Osteoblast (primary cell): ENCODE measurements around the gene AFG3L2. TPM values are rescaled to one million over a fixed set of nuclear protein-coding genes. Genes with fewer than 3 reads are reported as not detected.
A peak's percentile ranks its signal among the peaks of the same experiment; 100 is the strongest.
"Not testable (repeated sequence)": the region's sequence is repeated elsewhere in the genome, so short reads cannot be mapped to it uniquely, and the experiment has no call there.

ENCODE experiments used
- DNase-seq: peaks from one replicate; pipeline ENCODE4 v3.0.0; 2011; ENCODE audit warnings: low spot score, mixed read lengths; ENCODE audit not compliant: insufficient read length; ENCODE audit errors: missing footprints
- H2AFZ ChIP-seq: 2 replicates; pipeline ENCODE4 v1.6.0; 2011; ENCODE audit warnings: mild to moderate bottlenecking, low read length
- H3K27ac ChIP-seq: 2 replicates; pipeline ENCODE4 v1.5.1; 2011; ENCODE audit warnings: mild to moderate bottlenecking, low read depth, low read length, moderate library complexity
- H3K27me3 ChIP-seq: 2 replicates; pipeline ENCODE4 v1.6.0; 2012; ENCODE audit warnings: mild to moderate bottlenecking, control low read depth, inconsistent platforms, low read length, moderate library complexity; ENCODE audit not compliant: insufficient read depth
- H3K36me3 ChIP-seq: 2 replicates; pipeline ENCODE4 v1.5.1; 2011; ENCODE audit warnings: mild to moderate bottlenecking, low read length, control low read depth, moderate library complexity; ENCODE audit not compliant: insufficient read depth
- H3K4me1 ChIP-seq: 2 replicates; pipeline ENCODE4 v1.5.1; 2011; ENCODE audit warnings: mild to moderate bottlenecking, low read length, control low read depth, moderate library complexity; ENCODE audit not compliant: insufficient read depth
- H3K4me2 ChIP-seq: 2 replicates; pipeline ENCODE4 v1.6.0; 2011; ENCODE audit warnings: mild to moderate bottlenecking, low read length; ENCODE audit not compliant: insufficient read depth
- H3K4me3 ChIP-seq: fragments of 200-600 bp; sonication (generic); 3 replicates; pipeline ENCODE4 v1.5.1; 2012; ENCODE audit warnings: mild to moderate bottlenecking, low read length, inconsistent platforms; ENCODE audit not compliant: insufficient read depth
- H3K79me2 ChIP-seq: 2 replicates; pipeline ENCODE4 v1.6.0; 2012; ENCODE audit warnings: mild to moderate bottlenecking, low read length, control low read depth, inconsistent platforms; ENCODE audit not compliant: insufficient read depth
- H3K9me3 ChIP-seq: 2 replicates; pipeline ENCODE4 v1.5.1; 2011; ENCODE audit warnings: low read depth, low read length, control low read depth
- H4K20me1 ChIP-seq: 2 replicates; pipeline ENCODE4 v1.6.0; 2012; ENCODE audit warnings: mild to moderate bottlenecking, low read length, control low read depth; ENCODE audit not compliant: insufficient read depth
- CTCF ChIP-seq: IDR thresholded peaks from 2 replicates; pipeline ENCODE4 v1.5.1; 2011; ENCODE audit warnings: mild to moderate bottlenecking, low read depth, low read length, moderate library complexity; ENCODE audit errors: extremely low read depth
- total RNA-seq: library from RNA; depleted of rRNA; stranded (reverse); fragments of >200 nt; gene quantifications from 2 replicates; pipeline ENCODE4 v1.2.3, GENCODE V29; 2012

The AFG3L2 gene
- total RNA-seq, 1 donor, result 65.5 TPM

- H3K79me2 ChIP-seq, result peaks cover 35% of the 10 kb centered on the region
- peak overlapping the region; percentile 94 for H3K4me2 ChIP-seq
- peak overlapping the region; percentile 76 for H3K27ac ChIP-seq
- H3K27me3 ChIP-seq, H3K9me3 ChIP-seq, H3K4me1 ChIP-seq, H3K36me3 ChIP-seq, DNase-seq: not testable (repeated sequence)
- H2AFZ ChIP-seq, result peak overlapping the region; percentile 86
- peaks cover 25% of the 10 kb centered on the region for H4K20me1 ChIP-seq
- peak overlapping the region; percentile 82 for H3K4me3 ChIP-seq
Measured at GRCh38 chr18:12378198-12378558, 1.2 kb upstream of the AFG3L2 start.

- Histone ChIP-seq H3K36me3 (no peaks in the 10 kb centered on the region), H2AFZ (peak overlapping the region; percentile 86), H3K4me2 (peak overlapping the region; percentile 94), H3K9me3 (no peaks in the 10 kb centered on the region), H3K4me3 (peak overlapping the region; percentile 82), H4K20me1 (peaks cover 30% of the 10 kb centered on the region), H3K27ac (peak overlapping the region; percentile 76), H3K79me2 (peaks cover 40% of the 10 kb centered on the region), H3K4me1 (peaks cover 14% of the 10 kb centered on the region), H3K27me3 (no peaks in the 10 kb centered on the region)
- TF ChIP-seq CTCF, result peak; percentile 22
- no peak for DNase-seq
Measured at GRCh38 chr18:12377556-12378197, 650 bp upstream of the AFG3L2 start.

- H3K4me2 ChIP-seq, result peak overlapping the region; percentile 89
- H4K20me1 ChIP-seq, result peaks cover 40% of the 10 kb centered on the region
- peak overlapping the region; percentile 82 for H3K4me3 ChIP-seq
- no peaks in the 10 kb centered on the region for H3K9me3 ChIP-seq
- H3K79me2 ChIP-seq, result peaks cover 53% of the 10 kb centered on the region
- no peak for TF ChIP-seq CTCF
- H3K27ac ChIP-seq, result peak overlapping the region; percentile 90
- H3K27me3 ChIP-seq, result no peaks in the 10 kb centered on the region
- peak overlapping the region; percentile 80 for H2AFZ ChIP-seq
- H3K4me1 ChIP-seq, result peaks cover 17% of the 10 kb centered on the region
- peak; percentile 78 for DNase-seq
- H3K36me3 ChIP-seq, result no peaks in the 10 kb centered on the region
Measured at GRCh38 chr18:12376034-12376753, 833 bp downstream of the AFG3L2 start.

- no peaks in the 10 kb centered on the region for H3K9me3 ChIP-seq
- H3K79me2 ChIP-seq, result peaks cover 68% of the 10 kb centered on the region
- H3K36me3 ChIP-seq, result no peaks in the 10 kb centered on the region
- DNase-seq, result peak; percentile 27
- TF ChIP-seq CTCF, result no peak
- peaks cover 17% of the 10 kb centered on the region for H3K4me1 ChIP-seq
- H3K27me3 ChIP-seq, result no peaks in the 10 kb centered on the region
- no peak overlapping the region for H3K4me2 ChIP-seq
- no peak overlapping the region for H3K4me3 ChIP-seq
- no peak overlapping the region for H2AFZ ChIP-seq
- peaks cover 44% of the 10 kb centered on the region for H4K20me1 ChIP-seq
- no peak overlapping the region for H3K27ac ChIP-seq
Measured at GRCh38 chr18:12374401-12374800, 2.6 kb downstream of the AFG3L2 start.
